T-helper 1 cell treated with Interleukin-12 subunit alpha and Interleukin-12 subunit beta and Interleukin-4 antibody, amounts not matched to agents 30 μg/mL and 1 μg/mL, for 36 hours (primary cell): ENCODE data around the gene WDR26.
A peak's percentile ranks its signal among the peaks of the same experiment; 100 is the strongest.
"Not testable (repeated sequence)": the region's sequence is repeated elsewhere in the genome, so short reads cannot be mapped to it uniquely, and the experiment has no call there.

ENCODE experiments used
- H3K27ac Mint-ChIP-seq: one replicate; pipeline ENCODE4 v1.8.0; 2021; ENCODE audit warnings: mild to moderate bottlenecking, mixed read lengths
- H3K27me3 Mint-ChIP-seq: one replicate; pipeline ENCODE4 v1.8.0; 2021; ENCODE audit warnings: low read depth, mixed read lengths
- H3K36me3 Mint-ChIP-seq: one replicate; pipeline ENCODE4 v1.8.0; 2021; ENCODE audit warnings: low read depth, mixed read lengths
- H3K4me1 Mint-ChIP-seq: one replicate; pipeline ENCODE4 v1.8.0; 2021; ENCODE audit warnings: low read depth, mixed read lengths
- H3K4me3 Mint-ChIP-seq: one replicate; pipeline ENCODE4 v1.8.0; 2021; ENCODE audit warnings: mild to moderate bottlenecking, moderate library complexity, mixed read lengths
- H3K9me3 Mint-ChIP-seq: one replicate; pipeline ENCODE4 v1.8.0; 2021; ENCODE audit warnings: mixed read lengths

Gene WDR26

GRCh38 chr1:224434691-224435317 lies at the start of gene WDR26:
TSS of gene WDR26 (minus strand) at chr1:224434797.
- Mint-ChIP-seq H3K27me3 (no peaks in the 10 kb centered on the region), H3K9me3 (no peaks in the 10 kb centered on the region), H3K27ac (peak within 1 kb of the TSS; percentile 95), H3K36me3 (peaks cover 25% of the 10 kb centered on the region), H3K4me1 (peaks cover 39% of the 10 kb centered on the region), H3K4me3 (peak within 1 kb of the TSS; percentile 93)

DNA sequence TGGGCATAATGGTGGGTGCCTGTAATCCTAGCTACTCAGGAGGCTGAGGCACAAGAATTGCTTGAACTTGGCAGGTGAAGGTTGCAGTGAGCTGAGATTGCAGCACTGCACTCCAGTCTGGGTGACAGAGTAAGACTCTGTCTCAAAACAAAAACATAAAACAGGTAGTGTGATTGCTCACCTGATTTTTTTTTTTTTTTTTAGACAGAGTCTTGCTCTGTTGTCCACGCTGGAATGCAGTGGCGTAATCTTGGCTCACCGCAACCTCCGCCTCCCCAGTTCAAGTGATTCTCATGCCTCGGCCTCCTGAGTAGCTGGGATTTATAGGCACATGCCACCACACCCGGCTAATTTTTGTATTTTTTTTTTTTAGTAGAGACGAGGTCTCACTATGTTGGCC lies 48.6 kb upstream of the WDR26 start:
- not testable (repeated sequence) for H3K4me1 Mint-ChIP-seq, H3K9me3 Mint-ChIP-seq, H3K27ac Mint-ChIP-seq, H3K4me3 Mint-ChIP-seq, H3K27me3 Mint-ChIP-seq, H3K36me3 Mint-ChIP-seq

DNA sequence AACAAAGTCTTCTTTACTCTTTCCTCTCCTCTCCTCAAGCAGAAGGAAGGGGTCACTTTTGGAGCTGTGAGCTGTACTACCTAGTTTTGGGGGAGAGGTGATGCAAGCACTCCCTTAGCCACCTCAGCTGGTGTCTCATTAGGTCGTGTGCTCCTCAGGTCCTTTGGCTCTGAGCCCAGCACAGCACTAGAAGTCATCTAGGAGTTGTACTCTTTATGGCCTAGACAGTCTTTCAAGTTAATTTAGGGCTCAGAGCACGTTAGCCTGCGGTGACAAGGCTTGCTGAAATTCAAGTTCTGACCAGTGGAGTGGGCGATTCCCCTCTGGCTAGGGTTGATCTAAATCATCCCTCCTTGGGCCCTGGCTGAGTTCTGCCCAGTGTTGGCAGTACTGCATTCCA lies 48.0 kb upstream of the WDR26 start:
- peaks cover 4% of the 10 kb centered on the region for H3K4me1 Mint-ChIP-seq
- no peak overlapping the region for H3K27ac Mint-ChIP-seq
- H3K9me3 Mint-ChIP-seq, result peaks cover 4% of the 10 kb centered on the region
- peaks cover 5% of the 10 kb centered on the region for H3K27me3 Mint-ChIP-seq
- no peak overlapping the region for H3K4me3 Mint-ChIP-seq
- peaks cover 2% of the 10 kb centered on the region for H3K36me3 Mint-ChIP-seq

- Mint-ChIP-seq H3K4me1 (peaks cover 3% of the 10 kb centered on the region), H3K27ac (no peak overlapping the region), H3K27me3 (peaks cover 5% of the 10 kb centered on the region), H3K9me3 (peaks cover 4% of the 10 kb centered on the region), H3K36me3 (peaks cover 2% of the 10 kb centered on the region), H3K4me3 (no peak overlapping the region)
Measured at GRCh38 chr1:224481601-224482000, 47.0 kb upstream of the WDR26 start.

DNA sequence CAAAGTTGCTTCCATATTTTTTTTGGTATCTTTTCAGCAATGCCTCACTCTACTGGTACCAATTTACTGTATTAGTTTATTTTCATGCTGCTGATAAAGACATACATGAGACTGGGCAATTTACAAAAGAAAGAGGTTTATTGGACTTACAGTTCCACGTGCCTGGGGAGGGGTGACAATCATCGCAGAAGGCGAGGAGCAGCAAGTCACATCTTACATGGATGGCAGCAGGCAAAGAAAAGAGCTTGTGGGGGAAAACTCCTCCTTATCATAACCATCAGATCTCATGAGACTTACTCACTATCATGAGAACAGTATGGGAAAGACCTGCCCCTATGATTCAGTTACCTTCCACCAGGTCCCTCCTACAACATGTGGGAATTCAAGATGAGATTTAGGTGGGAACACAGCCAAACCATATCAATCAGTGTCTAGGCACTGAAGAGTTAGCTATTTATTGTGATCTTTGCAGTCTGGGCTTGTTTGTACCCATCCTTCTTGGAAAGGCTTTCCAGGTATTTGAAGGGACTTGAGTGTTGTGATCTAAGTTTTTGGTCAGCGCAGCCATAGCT lies 46.4 kb upstream of the WDR26 start:
- not testable (repeated sequence) for H3K4me1 Mint-ChIP-seq, H3K4me3 Mint-ChIP-seq, H3K27ac Mint-ChIP-seq

GRCh38 chr1:224480200-224480599 lies 45.6 kb upstream of the WDR26 start:
- not testable (repeated sequence) for H3K36me3 Mint-ChIP-seq, H3K9me3 Mint-ChIP-seq, H3K27ac Mint-ChIP-seq, H3K4me1 Mint-ChIP-seq, H3K27me3 Mint-ChIP-seq, H3K4me3 Mint-ChIP-seq

More for the DNA sequence above, 46.4 kb upstream of the WDR26 start:
- H3K9me3 Mint-ChIP-seq, H3K36me3 Mint-ChIP-seq, H3K27me3 Mint-ChIP-seq: not testable (repeated sequence)

GRCh38 chr1:224472806-224473205 lies 38.2 kb upstream of the WDR26 start:
- no peaks in the 10 kb centered on the region for H3K4me1 Mint-ChIP-seq
- H3K4me3 Mint-ChIP-seq, result no peak overlapping the region
- H3K36me3 Mint-ChIP-seq, result peaks cover 4% of the 10 kb centered on the region
- H3K9me3 Mint-ChIP-seq, result peaks cover 6% of the 10 kb centered on the region
- no peak overlapping the region for H3K27ac Mint-ChIP-seq
- H3K27me3 Mint-ChIP-seq, result peaks cover 7% of the 10 kb centered on the region

- H3K4me1 Mint-ChIP-seq, result peaks cover 6% of the 10 kb centered on the region
Measured at GRCh38 chr1:224466154-224466553, 31.6 kb upstream of the WDR26 start.

DNA sequence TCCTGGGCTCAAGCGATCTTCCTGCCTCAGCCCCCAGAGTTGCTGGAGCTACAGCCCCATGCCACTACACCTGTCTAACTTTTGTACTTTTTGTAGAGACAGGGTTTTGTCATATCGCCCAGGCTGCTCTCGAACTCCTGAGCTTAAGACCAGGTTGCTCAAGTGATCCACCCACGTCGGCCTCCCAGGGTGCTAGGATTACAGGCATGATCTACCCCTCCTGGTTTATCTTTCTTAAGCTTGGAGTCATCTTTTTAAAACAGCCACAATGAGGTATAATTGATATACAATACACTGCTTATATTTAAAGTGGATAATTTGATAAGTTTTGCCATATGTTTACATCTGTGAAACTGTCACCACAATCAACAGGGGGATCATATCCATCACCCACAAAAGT lies 25.4 kb upstream of the WDR26 start:
- H3K4me3 Mint-ChIP-seq, result no peak overlapping the region
- H3K36me3 Mint-ChIP-seq, result no peaks in the 10 kb centered on the region
- no peaks in the 10 kb centered on the region for H3K9me3 Mint-ChIP-seq
- peaks cover 20% of the 10 kb centered on the region for H3K4me1 Mint-ChIP-seq
- no peaks in the 10 kb centered on the region for H3K27me3 Mint-ChIP-seq
- H3K27ac Mint-ChIP-seq, result no peak overlapping the region

More at GRCh38 chr1:224466154-224466553, 31.6 kb upstream of the WDR26 start:
- Mint-ChIP-seq H3K4me3 (no peak overlapping the region), H3K27me3 (no peaks in the 10 kb centered on the region), H3K9me3 (peaks cover 6% of the 10 kb centered on the region), H3K36me3 (peaks cover 5% of the 10 kb centered on the region), H3K27ac (no peak overlapping the region)

DNA sequence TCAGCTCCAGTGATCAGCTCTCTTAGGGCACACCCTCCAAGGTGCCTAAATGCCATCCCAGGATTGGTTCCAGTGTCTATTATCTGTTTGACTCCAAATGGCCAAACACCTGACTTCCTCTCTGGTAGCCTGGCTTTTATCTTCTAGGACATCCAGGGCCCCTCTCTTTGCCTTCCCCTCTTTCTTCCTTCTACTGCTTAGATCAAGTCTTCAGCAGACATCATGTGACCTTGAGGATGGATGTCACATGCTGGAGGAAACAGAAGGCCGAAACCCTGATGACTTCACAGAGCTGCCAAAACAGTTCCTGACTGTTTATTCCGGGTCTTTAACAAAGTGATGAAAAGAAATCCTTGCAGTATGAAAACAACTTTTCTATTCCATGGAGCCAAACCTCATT lies 24.4 kb upstream of the WDR26 start:
- no peaks in the 10 kb centered on the region for H3K9me3 Mint-ChIP-seq
- H3K27ac Mint-ChIP-seq, result no peak overlapping the region
- no peaks in the 10 kb centered on the region for H3K27me3 Mint-ChIP-seq
- H3K4me3 Mint-ChIP-seq, result no peak overlapping the region
- peaks cover 20% of the 10 kb centered on the region for H3K4me1 Mint-ChIP-seq
- H3K36me3 Mint-ChIP-seq, result no peaks in the 10 kb centered on the region

- H3K9me3 Mint-ChIP-seq, result no peaks in the 10 kb centered on the region
- no peaks in the 10 kb centered on the region for H3K27me3 Mint-ChIP-seq
- peaks cover 20% of the 10 kb centered on the region for H3K4me1 Mint-ChIP-seq
- H3K4me3 Mint-ChIP-seq, result no peak overlapping the region
- H3K36me3 Mint-ChIP-seq, result no peaks in the 10 kb centered on the region
- no peak overlapping the region for H3K27ac Mint-ChIP-seq
Measured at GRCh38 chr1:224458296-224458695, 23.7 kb upstream of the WDR26 start.

DNA sequence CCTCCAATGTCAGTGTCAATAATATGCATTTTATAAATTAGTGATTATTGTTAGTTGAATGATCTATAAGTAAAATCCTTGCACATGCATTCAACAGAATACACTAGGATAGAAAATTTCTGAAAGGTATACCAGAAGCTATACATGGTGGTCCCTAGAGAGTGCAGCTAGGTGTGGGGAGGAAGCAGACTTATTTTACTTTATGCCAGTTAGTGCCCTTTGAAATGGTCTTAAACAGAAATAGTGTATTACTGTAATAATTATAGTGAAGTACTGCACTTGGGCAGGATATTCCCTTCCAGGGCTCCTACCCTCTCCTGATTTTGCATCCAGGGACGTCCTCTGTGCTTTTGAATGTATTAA lies 23.2 kb upstream of the WDR26 start:
- H3K9me3 Mint-ChIP-seq, result no peaks in the 10 kb centered on the region
- H3K27ac Mint-ChIP-seq, result no peak overlapping the region
- H3K4me3 Mint-ChIP-seq, result no peak overlapping the region

DNA sequence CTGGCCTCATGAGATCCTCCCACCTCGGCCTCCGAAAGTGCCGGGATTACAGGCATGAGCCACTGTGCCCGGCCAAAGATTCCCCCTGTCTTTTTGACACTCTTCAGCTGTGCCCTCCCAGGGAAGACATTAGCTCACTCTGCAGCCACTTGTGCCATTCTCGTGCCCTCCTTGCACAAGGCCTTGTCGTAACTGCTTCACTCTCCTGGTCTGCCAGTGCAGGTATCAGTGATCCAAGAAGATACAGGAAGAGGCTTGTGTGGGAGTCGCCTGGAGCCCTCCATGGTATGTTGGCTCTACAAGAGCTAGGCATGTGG lies 22.0 kb upstream of the WDR26 start:
- H3K4me3 Mint-ChIP-seq, result no peak overlapping the region
- no peaks in the 10 kb centered on the region for H3K27me3 Mint-ChIP-seq
- no peaks in the 10 kb centered on the region for H3K36me3 Mint-ChIP-seq
- peaks cover 21% of the 10 kb centered on the region for H3K4me1 Mint-ChIP-seq
- H3K27ac Mint-ChIP-seq, result peak overlapping the region; percentile 69
- H3K9me3 Mint-ChIP-seq, result no peaks in the 10 kb centered on the region

More for the DNA sequence above, 23.2 kb upstream of the WDR26 start:
- no peaks in the 10 kb centered on the region for H3K27me3 Mint-ChIP-seq
- H3K36me3 Mint-ChIP-seq, result no peaks in the 10 kb centered on the region
- H3K4me1 Mint-ChIP-seq, result peaks cover 20% of the 10 kb centered on the region

- Mint-ChIP-seq H3K4me1 (peaks cover 37% of the 10 kb centered on the region), H3K27me3 (no peaks in the 10 kb centered on the region), H3K27ac (no peak overlapping the region)
Measured at GRCh38 chr1:224454402-224455055, 19.9 kb upstream of the WDR26 start.

DNA sequence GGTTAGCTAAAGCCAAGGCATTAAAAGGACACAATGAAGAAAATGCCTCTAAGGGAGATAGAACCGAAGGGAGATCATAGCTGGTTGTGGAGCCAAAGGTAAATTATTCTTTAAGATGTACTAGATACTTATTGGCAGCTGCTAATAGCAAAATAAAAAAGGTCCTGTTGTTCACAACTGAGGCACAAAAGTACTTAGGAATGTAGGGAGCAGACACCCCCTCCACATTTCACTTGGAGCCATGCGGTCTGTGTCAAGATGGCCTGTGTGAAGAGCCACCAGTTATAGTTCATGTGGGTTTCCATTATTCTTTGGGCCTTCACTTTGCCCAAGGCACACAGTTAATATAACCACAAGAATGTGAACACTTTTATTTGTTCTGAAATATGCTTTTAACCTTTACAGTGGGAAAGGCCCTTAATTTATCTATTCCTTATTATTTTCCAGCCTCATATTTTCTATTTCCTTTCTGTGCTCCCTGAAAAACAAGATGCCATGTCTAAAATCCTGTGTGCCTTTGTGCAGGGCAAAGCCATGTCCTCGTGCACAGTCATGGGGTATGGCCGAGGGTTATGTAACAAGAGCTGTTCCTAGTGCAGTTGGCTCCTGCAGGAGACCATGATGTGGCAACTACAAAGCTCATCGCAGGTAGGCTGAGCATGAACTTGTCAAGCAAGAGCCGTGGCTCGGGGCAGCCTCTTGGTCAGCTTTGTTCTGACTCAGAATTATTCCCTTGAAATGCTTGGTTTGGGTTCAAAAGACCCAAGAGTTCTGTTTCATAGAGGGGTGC lies 16.2 kb upstream of the WDR26 start:
- no peak overlapping the region for H3K4me3 Mint-ChIP-seq
- peak overlapping the region; percentile 86 for H3K27ac Mint-ChIP-seq
- peaks cover 4% of the 10 kb centered on the region for H3K9me3 Mint-ChIP-seq
- H3K4me1 Mint-ChIP-seq, result peaks cover 17% of the 10 kb centered on the region
- no peaks in the 10 kb centered on the region for H3K27me3 Mint-ChIP-seq
- peaks cover 17% of the 10 kb centered on the region for H3K36me3 Mint-ChIP-seq

More at GRCh38 chr1:224454402-224455055, 19.9 kb upstream of the WDR26 start:
- Mint-ChIP-seq H3K36me3 (peaks cover 9% of the 10 kb centered on the region), H3K4me3 (no peak overlapping the region), H3K9me3 (peaks cover 4% of the 10 kb centered on the region)
